Right renal cortex interstitium (tissue), 3 donors: ENCODE measurements around the gene MIPOL1. TPM values are rescaled to one million over a fixed set of nuclear protein-coding genes. Genes with fewer than 3 reads are reported as not detected.
A peak's percentile ranks its signal among the peaks of the same experiment; 100 is the strongest.
"Not testable (repeated sequence)": the region's sequence is repeated elsewhere in the genome, so short reads cannot be mapped to it uniquely, and the experiment has no call there.

Experiments used
- DNase-seq, 3 donors: peaks; one replicate each; pipeline ENCODE4 v3.0.0-alpha.2; 2013; ENCODE audit warnings: low read depth in 3 of 3, low spot score in 2 of 3
- polyA plus RNA-seq, 3 donors: library from polyadenylated mRNA; unstranded; fragments of 120-200 nt; gene quantifications; one replicate each; pipeline ENCODE4 v1.2.1, GENCODE V29; 2013; ENCODE audit not compliant: insufficient read length in 3 of 3

The MIPOL1 gene
- polyA plus RNA-seq, 3 donors, result 9.6 to 14.1 (median 11.4) TPM

GRCh38 chr14:37187294-37187693, 10.4 kb upstream of the MIPOL1 start:
- DNase-seq, result no peak

- not testable (repeated sequence) for DNase-seq
Measured at GRCh38 chr14:37187840-37188577, 9.7 kb upstream of the MIPOL1 start.

GRCh38 chr14:37189733-37190132, 8.0 kb upstream of the MIPOL1 start:
- DNase-seq, result not testable (repeated sequence)

GRCh38 chr14:37194698-37195097, 3.0 kb upstream of the MIPOL1 start:
- DNase-seq, result no peak

GRCh38 chr14:37195327-37195726, 2.4 kb upstream of the MIPOL1 start:
- DNase-seq, result no peak

GRCh38 chr14:37196604-37197420, 925 bp upstream of the MIPOL1 start:
- DNase-seq, result no peak

- peak in 1 of 3 donors; percentile 7 for DNase-seq
Measured at GRCh38 chr14:37198273-37198598, 499 bp downstream of the MIPOL1 start.

GRCh38 chr14:37198907-37199306, 1.2 kb downstream of the MIPOL1 start:
- no peak for DNase-seq

GRCh38 chr14:37201724-37202123, 4.0 kb downstream of the MIPOL1 start:
- no peak for DNase-seq

- DNase-seq, result no peak
Measured at GRCh38 chr14:37202265-37202664, 4.5 kb downstream of the MIPOL1 start.

- DNase-seq, result no peak
Measured at GRCh38 chr14:37202812-37203211, 5.1 kb downstream of the MIPOL1 start.

- no peak for DNase-seq
Measured at GRCh38 chr14:37203423-37203822, 5.7 kb downstream of the MIPOL1 start.

GRCh38 chr14:37205623-37206605, 8.2 kb downstream of the MIPOL1 start:
- DNase-seq, result not testable (repeated sequence)

GRCh38 chr14:37209617-37210016, 11.9 kb downstream of the MIPOL1 start:
- not testable (repeated sequence) for DNase-seq

GRCh38 chr14:37210448-37210847, 12.7 kb downstream of the MIPOL1 start:
- DNase-seq, result no peak

- DNase-seq, result no peak
Measured at GRCh38 chr14:37213016-37213415, 15.3 kb downstream of the MIPOL1 start.

- DNase-seq, result no peak
Measured at GRCh38 chr14:37215345-37215744, 17.6 kb downstream of the MIPOL1 start.

- DNase-seq, result no peak
Measured at GRCh38 chr14:37221073-37221472, 23.3 kb downstream of the MIPOL1 start.

GRCh38 chr14:37223947-37224474, 26.3 kb downstream of the MIPOL1 start:
- no peak for DNase-seq

- not testable (repeated sequence) for DNase-seq
Measured at GRCh38 chr14:37225668-37226067, 27.9 kb downstream of the MIPOL1 start.
